Stimulated activated CD8-positive, alpha-beta memory T cell treated with anti-CD3 and anti-CD28 coated beads, Interleukin-2, amount 100 ng/mL, for 1 hour (primary cell): Measurements from ENCODE around the gene CCNDBP1.

Experiments
- DNase-seq, 2 donors: peaks; one replicate each; pipeline ENCODE4 v3.0.0-alpha.2; 2020; ENCODE audit warnings: low read depth in 2 of 2

CCNDBP1 gene

GRCh38 chr15:43246261-43246774, 61.1 kb downstream of the CCNDBP1 start:
- no peak for DNase-seq
